Measurements from ENCODE around the gene PSMD6.

PSMD6 gene

GRCh38 chr3:63975723-63976122 lies 47.6 kb downstream of the PSMD6 start:
- DNase-seq = no peak

GRCh38 chr3:63974451-63974850 lies 48.8 kb downstream of the PSMD6 start:
- DNase-seq = no peak

GRCh38 chr3:63973406-63973805 lies 49.9 kb downstream of the PSMD6 start:
- DNase-seq = no peak

GRCh38 chr3:63972987-63973386 lies 50.3 kb downstream of the PSMD6 start:
- no peak for DNase-seq

GRCh38 chr3:63972196-63972595 lies 51.1 kb downstream of the PSMD6 start:
- no peak for DNase-seq

GRCh38 chr3:63970631-63971475 lies 52.4 kb downstream of the PSMD6 start:
- no peak for DNase-seq

- no peak for DNase-seq
Measured at GRCh38 chr3:63969876-63970275, 53.4 kb downstream of the PSMD6 start.

- DNase-seq = no peak
Measured at GRCh38 chr3:63968612-63969350, 54.5 kb downstream of the PSMD6 start.

- no peak for DNase-seq
Measured at GRCh38 chr3:63967675-63968611, 55.4 kb downstream of the PSMD6 start.

- DNase-seq = no peak
Measured at GRCh38 chr3:63966871-63967270, 56.4 kb downstream of the PSMD6 start.

- no peak for DNase-seq
Measured at GRCh38 chr3:63966007-63966406, 57.3 kb downstream of the PSMD6 start.

- no peak for DNase-seq
Measured at GRCh38 chr3:63964681-63965485, 58.4 kb downstream of the PSMD6 start.

GRCh38 chr3:63963496-63963895 lies 59.8 kb downstream of the PSMD6 start:
- DNase-seq = no peak

GRCh38 chr3:63961891-63962290 lies 61.4 kb downstream of the PSMD6 start:
- DNase-seq = peak; percentile 27
